ENCODE measurements around the gene MSH6.

DNA sequence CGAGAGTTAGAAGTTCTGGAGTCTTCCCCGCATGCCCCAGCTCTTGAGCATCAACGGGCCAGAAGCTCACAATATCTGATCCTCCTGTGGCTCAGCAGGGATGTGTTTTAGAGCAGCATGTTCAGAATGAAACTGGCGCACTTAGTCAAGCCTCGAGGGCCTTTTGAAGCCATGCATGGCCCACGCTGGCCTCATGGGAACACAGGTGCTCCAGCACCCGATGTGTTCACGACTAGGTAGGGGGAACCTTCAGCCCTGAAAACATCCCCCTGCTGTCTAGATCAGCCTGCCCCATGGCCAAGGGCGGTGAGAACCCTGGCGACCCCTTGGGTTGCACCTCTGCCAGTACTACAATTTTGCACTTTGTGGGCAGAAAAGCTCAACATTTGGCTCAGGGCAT lies 32.8 kb downstream of the MSH6 start:
- TF ChIP-seq, protein P1, sequence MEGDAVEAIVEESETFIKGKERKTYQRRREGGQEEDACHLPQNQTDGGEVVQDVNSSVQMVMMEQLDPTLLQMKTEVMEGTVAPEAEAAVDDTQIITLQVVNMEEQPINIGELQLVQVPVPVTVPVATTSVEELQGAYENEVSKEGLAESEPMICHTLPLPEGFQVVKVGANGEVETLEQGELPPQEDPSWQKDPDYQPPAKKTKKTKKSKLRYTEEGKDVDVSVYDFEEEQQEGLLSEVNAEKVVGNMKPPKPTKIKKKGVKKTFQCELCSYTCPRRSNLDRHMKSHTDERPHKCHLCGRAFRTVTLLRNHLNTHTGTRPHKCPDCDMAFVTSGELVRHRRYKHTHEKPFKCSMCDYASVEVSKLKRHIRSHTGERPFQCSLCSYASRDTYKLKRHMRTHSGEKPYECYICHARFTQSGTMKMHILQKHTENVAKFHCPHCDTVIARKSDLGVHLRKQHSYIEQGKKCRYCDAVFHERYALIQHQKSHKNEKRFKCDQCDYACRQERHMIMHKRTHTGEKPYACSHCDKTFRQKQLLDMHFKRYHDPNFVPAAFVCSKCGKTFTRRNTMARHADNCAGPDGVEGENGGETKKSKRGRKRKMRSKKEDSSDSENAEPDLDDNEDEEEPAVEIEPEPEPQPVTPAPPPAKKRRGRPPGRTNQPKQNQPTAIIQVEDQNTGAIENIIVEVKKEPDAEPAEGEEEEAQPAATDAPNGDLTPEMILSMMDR (IDR thresholded peaks at IDR 0.05; ENCODE audit: insufficient read depth, low read depth, low read length), result no peak
- TF ChIP-seq EZH2 (IDR thresholded peaks at IDR 0.05; ENCODE audit: insufficient read depth, low read length), result no peak

All from astrocyte (in vitro differentiated cells and primary cell).